Caco-2 (cell line): ENCODE data around the gene CIPC. TPM values are rescaled to one million over a fixed set of nuclear protein-coding genes. Genes with fewer than 3 reads are reported as not detected.

Experiments used
- BruUV-seq: library from RNA; stranded (reverse); fragments of 400-500 nt; replicated peaks from 2 replicates; lab custom pipeline; 2021; lab: Mats Ljungman, UMichigan
- CTCF ChIA-PET: fragments of 300-600 bp; sonication (Branson Sonifier 250); formaldehyde crosslinking; loops from one replicate; lab custom pipeline; 2022; ENCODE audit warnings: antibody characterized with exemption; lab: Charles Lee
- POLR2A ChIA-PET: fragments of 300-600 bp; sonication (Branson Sonifier 250); formaldehyde crosslinking; loops from one replicate; lab custom pipeline; 2022; ENCODE audit warnings: antibody characterized with exemption; lab: Charles Lee
- DNase-seq, 2 experiments: peaks; one replicate each; pipeline versions ENCODE4 v3.0.0 to v3.0.0-alpha.2; 2020 to 2022
- H3K27me3 ChIP-seq: replicated peaks from 2 replicates; pipeline ENCODE4 v1.6.0; 2011; ENCODE audit warnings: low read length; ENCODE audit not compliant: control insufficient read depth, insufficient read depth
- H3K36me3 ChIP-seq: 2 replicates; pipeline ENCODE4 v1.5.1; 2011; ENCODE audit warnings: low read length; ENCODE audit not compliant: control insufficient read depth, insufficient read depth
- H3K4me1 ChIP-seq: fragments of 250-450 bp; sonication (Bioruptor Pico); 2 replicates; pipeline ENCODE4 v1.5.1; 2020; ENCODE audit warnings: mild to moderate bottlenecking
- H3K4me3 ChIP-seq: 2 replicates; pipeline ENCODE4 v1.5.1; 2011; ENCODE audit warnings: low read depth, mild to moderate bottlenecking, control low read depth, low read length
- H3K9me3 ChIP-seq: fragments of 250-450 bp; sonication (Bioruptor Pico); 2 replicates; pipeline ENCODE4 v1.5.1; 2020; ENCODE audit warnings: mild to moderate bottlenecking, moderate library complexity
- H3K27ac Mint-ChIP-seq: one replicate; pipeline ENCODE4 v1.8.0; 2022; ENCODE audit warnings: mixed read lengths; ENCODE audit not compliant: unreplicated experiment
- H3K27me3 Mint-ChIP-seq: one replicate; pipeline ENCODE4 v1.8.0; 2022; ENCODE audit warnings: mixed read lengths; ENCODE audit not compliant: insufficient read depth, unreplicated experiment
- H3K36me3 Mint-ChIP-seq: one replicate; pipeline ENCODE4 v1.8.0; 2022; ENCODE audit warnings: mild to moderate bottlenecking, mixed read lengths; ENCODE audit not compliant: insufficient read depth, unreplicated experiment
- H3K4me1 Mint-ChIP-seq: one replicate; pipeline ENCODE4 v1.8.0; 2022; ENCODE audit warnings: low read depth, mixed read lengths; ENCODE audit not compliant: unreplicated experiment
- H3K4me3 Mint-ChIP-seq: one replicate; pipeline ENCODE4 v1.8.0; 2022; ENCODE audit warnings: mild to moderate bottlenecking, moderate library complexity, mixed read lengths; ENCODE audit not compliant: unreplicated experiment
- H3K9me3 Mint-ChIP-seq: one replicate; pipeline ENCODE4 v1.8.0; 2022; ENCODE audit warnings: mixed read lengths; ENCODE audit not compliant: unreplicated experiment
- CTCF ChIP-seq, 2 experiments: fragments of 200-600 bp in 1 of 2; IDR thresholded peaks; 1 replicate in 1 of 2; 2 replicates in 1 of 2; pipeline versions ENCODE4 v1.5.1 to v1.8.0; 2011 to 2022; ENCODE audit warnings: antibody characterized with exemption in 1 of 2, control low read depth in 1 of 2, inconsistent platforms in 1 of 2, low read depth in 1 of 2, low read length in 1 of 2, mild to moderate bottlenecking in 1 of 2, moderate library complexity in 1 of 2; ENCODE audit not compliant: insufficient read depth in 1 of 2, severe bottlenecking in 1 of 2, unreplicated experiment in 1 of 2
- intact Hi-C: fragments of 100-400 bp; cut with micrococcal nuclease; formaldehyde crosslinking; loops from one replicate; pipeline ENCODE4 v1.10.0; 2022; ENCODE audit not compliant: unreplicated experiment
- total RNA-seq: library from RNA; stranded (reverse); gene quantifications from 2 replicates; pipeline ENCODE4 v1.2.3, GENCODE V29; 2022

The CIPC gene
- total RNA-seq, 1 experiment from 2014 or later = 15.4 TPM

- BruUV-seq = no TSS peak
- H3K4me1 ChIP-seq = no peaks in the 10 kb centered on the region
- ChIA-PET POLR2A (no interaction called here), CTCF (interaction anchor here (0.7 to 5.7 kb wide), 3 partner anchors 148 to 389 kb away, joined by 3 to 144 read pairs (median 3); no protein-coding TSS in a partner anchor)
- Mint-ChIP-seq H3K4me3 (no peak overlapping the region), H3K27ac (no peak overlapping the region), H3K27me3 (no peaks in the 10 kb centered on the region), H3K9me3 (no peaks in the 10 kb centered on the region), H3K36me3 (no peaks in the 10 kb centered on the region), H3K4me1 (no peaks in the 10 kb centered on the region)
- no peaks in the 10 kb centered on the region for H3K27me3 ChIP-seq
- no peak for TF ChIP-seq CTCF (IDR thresholded peaks at IDR 0.05; ENCODE audit: insufficient read depth in 1 of 2, low read depth in 1 of 2, low read length in 1 of 2, severe bottlenecking in 1 of 2, unreplicated experiment in 1 of 2)
- H3K36me3 ChIP-seq = no peaks in the 10 kb centered on the region
- no peaks in the 10 kb centered on the region for H3K9me3 ChIP-seq
- no peak for DNase-seq
- H3K4me3 ChIP-seq = no peak overlapping the region
- intact Hi-C loops = no loop called here
Observed at GRCh38 chr14:77066578-77067172, 31.4 kb upstream of the CIPC start.

GRCh38 chr14:77067632-77068516 lies 30.2 kb upstream of the CIPC start:
- Histone ChIP-seq H3K9me3 (no peaks in the 10 kb centered on the region), H3K4me3 (no peak overlapping the region), H3K4me1 (no peaks in the 10 kb centered on the region), H3K36me3 (no peaks in the 10 kb centered on the region), H3K27me3 (no peaks in the 10 kb centered on the region)
- Mint-ChIP-seq H3K36me3 (no peaks in the 10 kb centered on the region), H3K27me3 (no peaks in the 10 kb centered on the region), H3K4me3 (no peak overlapping the region), H3K4me1 (no peaks in the 10 kb centered on the region), H3K27ac (no peak overlapping the region), H3K9me3 (no peaks in the 10 kb centered on the region)
- ChIA-PET POLR2A (no interaction called here), CTCF (interaction anchor here (0.9 to 5.7 kb wide), 6 partner anchors 9 to 194 kb away, joined by 3 to 144 read pairs (median 4); no protein-coding TSS in a partner anchor)
- no TSS peak for BruUV-seq
- peak; percentile 87 to 94 for TF ChIP-seq CTCF (IDR thresholded peaks at IDR 0.05; ENCODE audit: insufficient read depth in 1 of 2, low read depth in 1 of 2, low read length in 1 of 2, severe bottlenecking in 1 of 2, unreplicated experiment in 1 of 2)
- DNase-seq = peak; percentile 65 to 82
- intact Hi-C loops = loop anchor here (1.0 to 2.0 kb wide), 2 partner anchors 15 to 45 kb away; no protein-coding TSS in a partner anchor

GRCh38 chr14:77068517-77069200 lies 29.4 kb upstream of the CIPC start:
- Mint-ChIP-seq H3K36me3 (no peaks in the 10 kb centered on the region), H3K4me1 (no peaks in the 10 kb centered on the region), H3K4me3 (no peak overlapping the region), H3K27me3 (no peaks in the 10 kb centered on the region), H3K9me3 (no peaks in the 10 kb centered on the region), H3K27ac (no peak overlapping the region)
- Histone ChIP-seq H3K9me3 (no peaks in the 10 kb centered on the region), H3K4me1 (no peaks in the 10 kb centered on the region), H3K36me3 (no peaks in the 10 kb centered on the region), H3K4me3 (no peak overlapping the region), H3K27me3 (no peaks in the 10 kb centered on the region)
- no TSS peak for BruUV-seq
- intact Hi-C loops = loop anchor here (1.0 to 2.0 kb wide), 2 partner anchors 15 to 46 kb away; no protein-coding TSS in a partner anchor
- CTCF ChIA-PET = interaction anchor here (0.6 to 5.7 kb wide), 8 partner anchors 9 to 195 kb away, joined by 3 to 144 read pairs (median 3); no protein-coding TSS in a partner anchor
- peak in 1 of 2 experiments; percentile 14 for TF ChIP-seq CTCF (IDR thresholded peaks at IDR 0.05; ENCODE audit: insufficient read depth in 1 of 2, low read depth in 1 of 2, low read length in 1 of 2, severe bottlenecking in 1 of 2, unreplicated experiment in 1 of 2)
- POLR2A ChIA-PET = no interaction called here
- DNase-seq = no peak
